HEK293T (cell line): ENCODE measurements around the gene RIPOR2.
"Not testable (repeated sequence)": the region's sequence is repeated elsewhere in the genome, so short reads cannot be mapped to it uniquely, and the experiment has no call there.

Source experiments
- CTCF ChIA-PET: fragments of 350-600 bp; formaldehyde crosslinking; extraction: SDS; loops from one replicate; lab custom pipeline; 2021; ENCODE audit warnings: antibody characterized with exemption, inconsistent platforms; lab: Yijun Ruan, JAX
- POLR2A ChIA-PET: fragments of 350-600 bp; formaldehyde crosslinking; extraction: SDS; loops from one replicate; lab custom pipeline; 2020; ENCODE audit warnings: antibody characterized with exemption, inconsistent platforms; lab: Yijun Ruan, JAX
- DNase-seq: peaks from one replicate; pipeline ENCODE4 v3.0.0; 2012; ENCODE audit warnings: mixed read lengths; ENCODE audit errors: extremely low spot score
- ARNT ChIP-seq: fragments of 450-650 bp; IDR thresholded peaks from 2 replicates; pipeline ENCODE4 v1.6.1; 2017; ENCODE audit warnings: mild to moderate bottlenecking
- BHLHE40 ChIP-seq: fragments of 450-650 bp; IDR thresholded peaks from 2 replicates; pipeline ENCODE4 v1.6.1; 2016; ENCODE audit warnings: mild to moderate bottlenecking, moderate library complexity, borderline replicate concordance
- CTBP1 ChIP-seq: fragments of 450-650 bp; IDR thresholded peaks from 2 replicates; pipeline ENCODE4 v1.6.1; 2016; ENCODE audit warnings: borderline replicate concordance
- ELF4 ChIP-seq: fragments of 450-650 bp; IDR thresholded peaks from 2 replicates; pipeline ENCODE4 v1.6.1; 2017; ENCODE audit warnings: antibody characterized with exemption
- FOXA1 ChIP-seq: fragments of 450-650 bp; IDR thresholded peaks from 2 replicates; pipeline ENCODE4 v1.6.1; 2016; ENCODE audit warnings: mild to moderate bottlenecking
- FOXK2 ChIP-seq: fragments of 450-650 bp; IDR thresholded peaks from 2 replicates; pipeline ENCODE4 v1.6.1; 2016; ENCODE audit warnings: mild to moderate bottlenecking
- FOXM1 ChIP-seq: fragments of 450-650 bp; IDR thresholded peaks from 2 replicates; pipeline ENCODE4 v1.6.1; 2017; ENCODE audit warnings: mild to moderate bottlenecking, borderline replicate concordance
- HDGF ChIP-seq: fragments of 450-650 bp; IDR thresholded peaks from 2 replicates; pipeline ENCODE4 v1.6.1; 2017; ENCODE audit warnings: antibody characterized with exemption, borderline replicate concordance
- L3MBTL2 ChIP-seq: fragments of 450-650 bp; conservative IDR thresholded peaks from 2 replicates; pipeline ENCODE4 v1.6.1; 2016; ENCODE audit warnings: mild to moderate bottlenecking
- LEF1 ChIP-seq: fragments of 450-650 bp; IDR thresholded peaks from 2 replicates; pipeline ENCODE4 v1.6.1; 2017; ENCODE audit warnings: mild to moderate bottlenecking, borderline replicate concordance
- NFRKB ChIP-seq: fragments of 450-650 bp; IDR thresholded peaks from 2 replicates; pipeline ENCODE4 v1.6.1; 2016; ENCODE audit warnings: mild to moderate bottlenecking, moderate library complexity
- SP1 ChIP-seq: fragments of 450-650 bp; IDR thresholded peaks from 2 replicates; pipeline ENCODE4 v1.6.1; 2017
- SUZ12 ChIP-seq: fragments of 450-650 bp; IDR thresholded peaks from 2 replicates; pipeline ENCODE4 v1.6.1; 2016; ENCODE audit warnings: mild to moderate bottlenecking
- TARDBP ChIP-seq: fragments of 450-650 bp; IDR thresholded peaks from 2 replicates; pipeline ENCODE4 v1.6.1; 2016
- ZNF384 ChIP-seq: fragments of 450-650 bp; IDR thresholded peaks from 2 replicates; pipeline ENCODE4 v1.6.1; 2016
- TF ChIP-seq, protein P1 (sequence below): fragments of 450-650 bp; IDR thresholded peaks from 2 replicates; pipeline ENCODE4 v1.6.1; 2016

RIPOR2 gene

GRCh38 chr6:24760210-24760609 lies 175.6 kb downstream of the RIPOR2 start:
- no peak for DNase-seq
- ChIA-PET CTCF (interaction anchor here (0.5 kb wide), 1 partner anchor 17 kb away, joined by 4 read pairs; no protein-coding TSS in a partner anchor), POLR2A (no interaction called here)
- no peak for TF ChIP-seq FOXM1
- TF ChIP-seq, protein P1, sequence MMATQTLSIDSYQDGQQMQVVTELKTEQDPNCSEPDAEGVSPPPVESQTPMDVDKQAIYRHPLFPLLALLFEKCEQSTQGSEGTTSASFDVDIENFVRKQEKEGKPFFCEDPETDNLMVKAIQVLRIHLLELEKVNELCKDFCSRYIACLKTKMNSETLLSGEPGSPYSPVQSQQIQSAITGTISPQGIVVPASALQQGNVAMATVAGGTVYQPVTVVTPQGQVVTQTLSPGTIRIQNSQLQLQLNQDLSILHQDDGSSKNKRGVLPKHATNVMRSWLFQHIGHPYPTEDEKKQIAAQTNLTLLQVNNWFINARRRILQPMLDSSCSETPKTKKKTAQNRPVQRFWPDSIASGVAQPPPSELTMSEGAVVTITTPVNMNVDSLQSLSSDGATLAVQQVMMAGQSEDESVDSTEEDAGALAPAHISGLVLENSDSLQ: no peak
- no peak for TF ChIP-seq SUZ12
- no peak for TF ChIP-seq HDGF
- no peak for TF ChIP-seq ARNT
- TF ChIP-seq LEF1: no peak
- TF ChIP-seq CTBP1: no peak
- TF ChIP-seq TARDBP: no peak
- TF ChIP-seq ELF4: no peak
- no peak for TF ChIP-seq SP1
- TF ChIP-seq FOXK2: no peak
- no peak for TF ChIP-seq L3MBTL2
- TF ChIP-seq ZNF384: no peak
- TF ChIP-seq BHLHE40: no peak
- no peak for TF ChIP-seq FOXA1
- no peak for TF ChIP-seq NFRKB

DNA sequence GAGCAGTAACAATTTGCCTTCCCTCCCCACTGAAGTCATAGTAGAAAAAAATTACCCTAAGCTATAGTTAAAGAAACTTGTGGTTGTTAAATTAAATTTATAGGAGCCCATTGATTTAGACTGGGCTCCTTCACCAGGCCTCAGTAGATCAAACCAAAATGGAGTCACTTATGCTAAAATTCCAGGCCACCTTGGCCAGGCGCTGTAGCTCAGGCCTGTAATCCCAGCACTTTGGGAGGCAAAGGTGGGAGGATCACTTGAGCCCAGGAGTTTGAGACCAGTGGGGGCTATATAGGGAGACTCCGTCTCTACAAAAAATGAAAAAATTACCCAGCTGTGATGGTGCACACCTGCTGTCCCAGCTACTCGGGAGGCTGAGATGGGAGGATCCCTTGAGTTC lies 176.0 kb downstream of the RIPOR2 start:
- ChIA-PET CTCF (interaction anchor here (0.5 kb wide), 1 partner anchor 17 kb away, joined by 4 read pairs; no protein-coding TSS in a partner anchor), POLR2A (interaction anchor here (0.7 kb wide), 1 partner anchor 16 kb away, joined by 4 read pairs; the partner anchor contains the start of gene GMNN)
- TF ChIP-seq ARNT (no peak), FOXK2 (no peak), TARDBP (no peak), FOXM1 (no peak)
- TF ChIP-seq, protein P1: no peak
- no peak for DNase-seq

GRCh38 chr6:24757611-24758010 lies 178.1 kb downstream of the RIPOR2 start:
- TF ChIP-seq NFRKB: no peak
- no peak for TF ChIP-seq HDGF
- TF ChIP-seq FOXA1: no peak
- ChIA-PET POLR2A (no interaction called here), CTCF (no interaction called here)
- DNase-seq: no peak

DNA sequence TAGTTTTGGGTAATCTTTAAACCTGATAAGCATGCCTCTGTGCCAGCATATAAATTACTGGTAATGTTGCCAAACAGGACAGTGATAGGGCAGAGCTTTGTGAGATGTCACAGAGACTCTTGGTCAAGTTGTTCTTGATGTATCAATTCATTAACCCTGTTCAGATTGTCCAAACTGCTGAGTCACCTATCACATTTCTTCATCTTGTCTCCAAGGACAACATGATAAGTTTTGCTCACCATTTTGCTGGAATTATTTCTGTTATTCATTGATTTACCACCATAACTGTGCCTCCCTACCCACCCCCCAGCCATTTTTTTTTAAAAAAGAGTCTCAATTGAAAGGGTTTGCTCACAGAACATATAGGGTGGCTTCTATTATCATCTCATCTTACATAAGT lies 180.5 kb downstream of the RIPOR2 start:
- DNase-seq: no peak
- TF ChIP-seq, protein P1: no peak
- TF ChIP-seq CTBP1 (no peak), BHLHE40 (no peak), FOXM1 (no peak), LEF1 (no peak), FOXA1 (no peak), ZNF384 (no peak)
- CTCF ChIA-PET: no interaction called here
- POLR2A ChIA-PET: no interaction called here

- CTCF ChIA-PET, POLR2A ChIA-PET, DNase-seq: not testable (repeated sequence)
These were observed 181.4 kb downstream of the RIPOR2 start for GRCh38 chr6:24754378-24754777.
